ENCODE measurements around the gene FOXF1. TPM values are rescaled to one million over a fixed set of nuclear protein-coding genes. Genes with fewer than 3 reads are reported as not detected.
A peak's percentile ranks its signal among the peaks of the same experiment; 100 is the strongest.

The FOXF1 gene
- polyA plus RNA-seq, 3 donors, result not detected

DNA sequence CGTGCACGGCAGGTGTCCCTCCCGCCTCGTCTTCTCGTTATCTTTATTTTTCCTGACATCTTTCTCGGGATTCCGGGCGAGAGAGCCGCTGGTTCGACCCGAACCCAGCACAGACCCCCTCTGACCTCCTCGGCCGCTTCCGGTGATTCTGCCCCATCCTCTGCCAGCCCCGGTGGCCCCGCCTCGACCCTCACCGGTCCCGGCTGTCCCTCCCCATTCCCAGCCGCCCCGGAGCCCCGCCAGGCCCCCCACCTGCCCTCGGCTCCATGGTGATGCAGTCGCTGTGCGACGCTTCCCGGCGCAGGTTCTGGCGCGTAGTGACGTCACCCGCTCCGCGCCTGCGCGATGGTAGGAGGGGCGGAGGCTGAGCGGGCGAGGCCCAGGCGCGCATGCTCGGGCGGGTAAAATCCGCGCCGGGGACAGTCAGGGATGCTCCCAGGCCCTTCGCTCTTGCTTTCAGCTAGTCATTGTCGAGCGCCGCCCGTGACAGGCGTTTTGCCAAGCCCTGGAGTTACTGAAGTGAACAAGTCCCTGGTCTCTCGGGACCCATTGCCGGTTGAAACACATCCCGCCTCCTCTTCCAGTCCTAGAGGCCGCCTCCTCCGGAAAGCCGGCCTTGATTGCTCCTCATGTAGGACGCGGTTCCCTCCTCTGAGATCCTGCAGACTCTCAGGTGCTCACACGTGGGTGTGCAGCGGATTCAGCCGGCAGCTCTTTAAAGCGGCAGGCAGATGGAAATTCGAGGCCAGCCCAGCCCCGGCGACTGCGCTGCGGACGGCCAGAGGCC lies 44.8 kb downstream of the FOXF1 start, which contains the start of gene MTHFSD:
Gene MTHFSD (minus strand): TSS at position 319 of the 787 bp plus-strand sequence. CDS start 51 bp downstream, at position 268.
- Mint-ChIP-seq H3K4me3 (peak within 1 kb of the TSS; percentile 85 to 90), H3K27ac (peak within 1 kb of the TSS; percentile 95 to 98 (median 97)), H3K36me3 (peaks cover 19 to 20% of the 10 kb centered on the region in 2 donors), H3K9me3 (peaks cover 0 to 5% (median 0%) of the 10 kb centered on the region in 7 donors), H3K27me3 (ENCODE audit: low read depth in 3 of 3) (peaks cover 3 to 16% (median 13%) of the 10 kb centered on the region in 3 donors), H3K4me1 (peaks cover 15% of the 10 kb centered on the region)
- Histone ChIP-seq H3K79me2 (ENCODE audit: insufficient read depth, low read length) (peaks cover 11% of the 10 kb centered on the region), H3K9ac (ENCODE audit: insufficient read depth, low read length, poor library complexity, severe bottlenecking) (peak within 1 kb of the TSS; percentile 99), H3K4me1 (ENCODE audit: control insufficient read depth in 1 of 2, insufficient read depth in 2 of 2, low read length in 2 of 2) (peaks cover 13 to 17% of the 10 kb centered on the region in 2 donors), H3K27me3 (ENCODE audit: control insufficient read depth in 2 of 2, insufficient read depth in 2 of 2, low read length in 2 of 2) (peaks cover 0 to 3% of the 10 kb centered on the region in 2 donors), H3K27ac (ENCODE audit: low read depth in 1 of 2, low read length in 2 of 2) (peak within 1 kb of the TSS; percentile 70 to 98), H3K4me2 (replicated peaks; ENCODE audit: extremely low read depth, low read length, poor library complexity, severe bottlenecking) (peak within 1 kb of the TSS; percentile 78), H3K9me3 (replicated peaks in 1 of 2; ENCODE audit: control insufficient read depth in 1 of 2, insufficient read depth in 1 of 2, low read length in 2 of 2) (no peaks in the 10 kb centered on the region), H4K20me1 (ENCODE audit: insufficient read depth, low read length) (no peaks in the 10 kb centered on the region), H3K4me3 (replicated peaks in 1 of 3; ENCODE audit: low read depth in 2 of 3, low read length in 3 of 3) (peak within 1 kb of the TSS; percentile 60 to 88 (median 87)), H3K36me3 (replicated peaks in 1 of 2; ENCODE audit: control insufficient read depth in 1 of 2, insufficient read depth in 2 of 2, low read length in 2 of 2) (peaks cover 6 to 22% of the 10 kb centered on the region in 2 donors), H2AFZ (ENCODE audit: insufficient read depth, low read depth, low read length, poor library complexity, severe bottlenecking) (peak within 1 kb of the TSS; percentile 95)
- TF ChIP-seq, protein P1, sequence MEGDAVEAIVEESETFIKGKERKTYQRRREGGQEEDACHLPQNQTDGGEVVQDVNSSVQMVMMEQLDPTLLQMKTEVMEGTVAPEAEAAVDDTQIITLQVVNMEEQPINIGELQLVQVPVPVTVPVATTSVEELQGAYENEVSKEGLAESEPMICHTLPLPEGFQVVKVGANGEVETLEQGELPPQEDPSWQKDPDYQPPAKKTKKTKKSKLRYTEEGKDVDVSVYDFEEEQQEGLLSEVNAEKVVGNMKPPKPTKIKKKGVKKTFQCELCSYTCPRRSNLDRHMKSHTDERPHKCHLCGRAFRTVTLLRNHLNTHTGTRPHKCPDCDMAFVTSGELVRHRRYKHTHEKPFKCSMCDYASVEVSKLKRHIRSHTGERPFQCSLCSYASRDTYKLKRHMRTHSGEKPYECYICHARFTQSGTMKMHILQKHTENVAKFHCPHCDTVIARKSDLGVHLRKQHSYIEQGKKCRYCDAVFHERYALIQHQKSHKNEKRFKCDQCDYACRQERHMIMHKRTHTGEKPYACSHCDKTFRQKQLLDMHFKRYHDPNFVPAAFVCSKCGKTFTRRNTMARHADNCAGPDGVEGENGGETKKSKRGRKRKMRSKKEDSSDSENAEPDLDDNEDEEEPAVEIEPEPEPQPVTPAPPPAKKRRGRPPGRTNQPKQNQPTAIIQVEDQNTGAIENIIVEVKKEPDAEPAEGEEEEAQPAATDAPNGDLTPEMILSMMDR (IDR thresholded peaks at IDR 0.05), result no peak
- WGBS (ENCODE audit: insufficient coverage), result 6% methylated on average over 68 of the region's 70 CpGs
- intact Hi-C loops (cut with micrococcal nuclease), result loop anchor here in 1 of 2 donors (5.0 kb wide), 1 partner anchor 762 kb away; the partner anchor contains the start of gene C16orf95
- DNase-seq, result peak; percentile 89 to 92 (median 92)

DNA sequence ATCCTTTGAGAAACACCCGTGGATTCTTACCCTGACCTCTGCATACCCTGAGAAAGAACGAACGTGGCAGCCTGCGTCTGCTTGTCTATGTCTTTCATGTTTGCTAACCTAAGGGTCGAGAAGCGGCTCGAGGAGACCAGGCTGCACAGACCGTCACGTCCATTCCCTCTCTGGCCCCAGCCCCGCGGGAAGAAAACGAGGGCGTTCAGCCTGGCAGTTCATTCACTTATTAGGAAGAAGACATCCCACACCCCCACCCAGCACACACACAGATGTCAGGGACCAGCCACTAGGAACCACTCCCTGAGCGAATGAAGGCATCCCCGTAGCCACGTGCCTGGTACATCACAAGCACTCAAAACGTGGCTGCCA lies 45.4 kb downstream of the FOXF1 start:
- WGBS (ENCODE audit: insufficient coverage), result 57% methylated on average over 13 of the region's 17 CpGs
- Mint-ChIP-seq H3K27me3 (ENCODE audit: low read depth in 3 of 3) (peaks cover 3 to 18% (median 17%) of the 10 kb centered on the region in 3 donors), H3K27ac (peak overlapping the region; percentile 64 to 98 (median 97)), H3K4me3 (peak overlapping the region; percentile 85 to 90), H3K4me1 (peaks cover 15% of the 10 kb centered on the region), H3K36me3 (peaks cover 16% of the 10 kb centered on the region in 2 donors), H3K9me3 (peaks cover 0 to 5% (median 0%) of the 10 kb centered on the region in 7 donors)
- Histone ChIP-seq H2AFZ (ENCODE audit: insufficient read depth, low read depth, low read length, poor library complexity, severe bottlenecking) (peak overlapping the region; percentile 95), H3K9ac (ENCODE audit: insufficient read depth, low read length, poor library complexity, severe bottlenecking) (peak overlapping the region; percentile 99), H4K20me1 (ENCODE audit: insufficient read depth, low read length) (no peaks in the 10 kb centered on the region), H3K4me3 (replicated peaks in 1 of 3; ENCODE audit: low read depth in 2 of 3, low read length in 3 of 3) (peak overlapping the region; percentile 60 to 88 (median 87)), H3K36me3 (replicated peaks in 1 of 2; ENCODE audit: control insufficient read depth in 1 of 2, insufficient read depth in 2 of 2, low read length in 2 of 2) (peaks cover 4 to 16% of the 10 kb centered on the region in 2 donors), H3K27ac (ENCODE audit: low read depth in 1 of 2, low read length in 2 of 2) (peak overlapping the region; percentile 36 to 98), H3K4me1 (ENCODE audit: control insufficient read depth in 1 of 2, insufficient read depth in 2 of 2, low read length in 2 of 2) (peaks cover 13 to 17% of the 10 kb centered on the region in 2 donors), H3K9me3 (replicated peaks in 1 of 2; ENCODE audit: control insufficient read depth in 1 of 2, insufficient read depth in 1 of 2, low read length in 2 of 2) (no peaks in the 10 kb centered on the region), H3K4me2 (replicated peaks; ENCODE audit: extremely low read depth, low read length, poor library complexity, severe bottlenecking) (peak overlapping the region; percentile 78), H3K27me3 (ENCODE audit: control insufficient read depth in 2 of 2, insufficient read depth in 2 of 2, low read length in 2 of 2) (peaks cover 0 to 3% of the 10 kb centered on the region in 2 donors), H3K79me2 (ENCODE audit: insufficient read depth, low read length) (peaks cover 11% of the 10 kb centered on the region)
- TF ChIP-seq, protein P1 (IDR thresholded peaks at IDR 0.05), result no peak
- intact Hi-C loops (cut with micrococcal nuclease), result loop anchor here in 1 of 2 donors (5.0 kb wide), 1 partner anchor 762 kb away; the partner anchor contains the start of gene C16orf95
- DNase-seq, result no peak
